CD4-positive, alpha-beta T cell (primary cell): ENCODE data around the gene RNF41. TPM values are rescaled to one million over a fixed set of nuclear protein-coding genes. Genes with fewer than 3 reads are reported as not detected.

Source experiments
- ATAC-seq: fragments of 200-7000 bp; cut with Tn5 transposase; one replicate; pipeline ENCODE4 v1.10.0; 2022; ENCODE audit warnings: mild to moderate bottlenecking; ENCODE audit not compliant: poor library complexity
- CTCF ChIA-PET: fragments of 350-600 bp; sonication (Branson Sonifier 250); formaldehyde crosslinking; loops from one replicate; lab custom pipeline; 2021; ENCODE audit warnings: antibody characterized with exemption, inconsistent platforms; lab: Charles Lee
- POLR2A ChIA-PET: fragments of 350-600 bp; sonication (Branson Sonifier 250); formaldehyde crosslinking; loops from one replicate; lab custom pipeline; 2021; ENCODE audit warnings: antibody characterized with exemption, inconsistent platforms; lab: Charles Lee
- DNase-seq, 14 experiments: peaks; one replicate each; pipeline ENCODE4 v3.0.0-alpha.2; 2013 to 2020; ENCODE audit warnings: mixed read lengths in 2 of 14
- H3K27ac ChIP-seq, 2 donors: one replicate each; pipeline versions ENCODE4 v1.5.1 to v1.7.0; 2013; ENCODE audit warnings: low read length in 2 of 2, low read depth in 1 of 2, mild to moderate bottlenecking in 1 of 2
- H3K27me3 ChIP-seq, 2 experiments: 1 replicate in 1 of 2; 2 replicates in 1 of 2; pipeline versions ENCODE4 v1.6.1 to v1.7.0; 2013; ENCODE audit warnings: low read length in 2 of 2, control low read depth in 1 of 2, mild to moderate bottlenecking in 1 of 2, moderate library complexity in 1 of 2; ENCODE audit not compliant: insufficient read depth in 2 of 2, control insufficient read depth in 1 of 2
- H3K36me3 ChIP-seq: one replicate; pipeline ENCODE4 v1.6.1; 2013; ENCODE audit warnings: low read length, control low read depth; ENCODE audit not compliant: insufficient read depth
- H3K4me1 ChIP-seq: one replicate; pipeline ENCODE4 v1.6.1; 2013; ENCODE audit warnings: low read length, control low read depth; ENCODE audit not compliant: insufficient read depth
- H3K4me3 ChIP-seq: one replicate; pipeline ENCODE4 v1.5.1; 2013; ENCODE audit warnings: mild to moderate bottlenecking, low read length, moderate library complexity
- H3K9me3 ChIP-seq, 2 experiments: 1 replicate in 1 of 2; 2 replicates in 1 of 2; pipeline versions ENCODE4 v1.6.1 to v1.7.0; 2013; ENCODE audit warnings: low read length in 2 of 2, mild to moderate bottlenecking in 2 of 2, control low read depth in 1 of 2, moderate library complexity in 1 of 2; ENCODE audit not compliant: control insufficient read depth in 1 of 2, insufficient read depth in 1 of 2
- H3K27ac Mint-ChIP-seq: one replicate; pipeline ENCODE4 v1.8.0; 2020; ENCODE audit warnings: mixed read lengths
- H3K27me3 Mint-ChIP-seq: one replicate; pipeline ENCODE4 v1.8.0; 2021; ENCODE audit warnings: mixed read lengths
- H3K36me3 Mint-ChIP-seq: one replicate; pipeline ENCODE4 v1.8.0; 2021; ENCODE audit warnings: low read depth, mixed read lengths
- H3K4me1 Mint-ChIP-seq: one replicate; pipeline ENCODE4 v1.8.0; 2021; ENCODE audit warnings: low read depth, mixed read lengths
- H3K4me3 Mint-ChIP-seq: one replicate; pipeline ENCODE4 v1.8.0; 2020; ENCODE audit warnings: mild to moderate bottlenecking, mixed read lengths
- H3K9me3 Mint-ChIP-seq: one replicate; pipeline ENCODE4 v1.8.0; 2020; ENCODE audit warnings: mixed read lengths
- CTCF ChIP-seq: fragments of 200-600 bp; IDR thresholded peaks from one replicate; pipeline ENCODE4 v1.8.0; 2022; ENCODE audit warnings: antibody characterized with exemption, mild to moderate bottlenecking
- intact Hi-C, 2 experiments: fragments of 100-400 bp; cut with DNase I in 1 of 2; cut with micrococcal nuclease in 1 of 2; formaldehyde crosslinking; loops; one replicate each; pipeline versions ENCODE4 v1.15.1 to v1.9.0; 2023 to 2025; cut with DNase I, micrococcal nuclease
- total RNA-seq, 174 experiments: library from RNA in 2 of 174; stranded (reverse) in 2 of 174; gene quantifications; one replicate each; pipeline ENCODE4 v1.2.3 and lab custom pipeline; 2021 to 2026

Gene RNF41
- total RNA-seq, 2 experiments from 2014 or later = 28.0 to 32.4 TPM

- ChIA-PET CTCF (interaction anchor here (1.9 kb wide), 1 partner anchor 10 kb away, joined by 4 read pairs; the partner anchor contains the start of gene ANKRD52), POLR2A (no interaction called here)
- Mint-ChIP-seq H3K9me3 (no peaks in the 10 kb centered on the region), H3K36me3 (peaks cover 74% of the 10 kb centered on the region), H3K4me1 (no peaks in the 10 kb centered on the region), H3K27me3 (no peaks in the 10 kb centered on the region), H3K4me3 (no peak overlapping the region), H3K27ac (no peak overlapping the region)
- DNase-seq (no peak), ATAC-seq (no peak)
- no peak for TF ChIP-seq CTCF
- H3K27me3 ChIP-seq = no peaks in the 10 kb centered on the region
- intact Hi-C loops = no loop called here
- H3K27ac ChIP-seq = no peak overlapping the region
- H3K9me3 ChIP-seq = no peaks in the 10 kb centered on the region
- H3K36me3 ChIP-seq = peaks cover 87% of the 10 kb centered on the region
- H3K4me1 ChIP-seq = no peaks in the 10 kb centered on the region
- H3K4me3 ChIP-seq = no peak overlapping the region
Measured at GRCh38 chr12:56248711-56249110, 27.0 kb upstream of the RNF41 start.

- H3K9me3 Mint-ChIP-seq = no peaks in the 10 kb centered on the region
- CTCF ChIA-PET = no interaction called here
- no peak overlapping the region for H3K27ac ChIP-seq
- no peaks in the 10 kb centered on the region for H3K9me3 ChIP-seq
- H3K4me3 Mint-ChIP-seq = no peak overlapping the region
- no peaks in the 10 kb centered on the region for H3K27me3 Mint-ChIP-seq
- ATAC-seq (no peak), DNase-seq (no peak)
- no peak for TF ChIP-seq CTCF
- no peaks in the 10 kb centered on the region for H3K4me1 Mint-ChIP-seq
- POLR2A ChIA-PET = no interaction called here
- no peak overlapping the region for H3K4me3 ChIP-seq
- no peak overlapping the region for H3K27ac Mint-ChIP-seq
- H3K36me3 ChIP-seq = peaks cover 87% of the 10 kb centered on the region
- H3K36me3 Mint-ChIP-seq = peaks cover 73% of the 10 kb centered on the region
- H3K27me3 ChIP-seq = no peaks in the 10 kb centered on the region
- intact Hi-C loops = no loop called here
- H3K4me1 ChIP-seq = no peaks in the 10 kb centered on the region
Measured at GRCh38 chr12:56247923-56248322, 26.2 kb upstream of the RNF41 start.

- ChIA-PET POLR2A (interaction anchor here (0.6 kb wide), 1 partner anchor 68 kb away, joined by 3 read pairs; no protein-coding TSS in a partner anchor), CTCF (no interaction called here)
- no peaks in the 10 kb centered on the region for H3K27me3 Mint-ChIP-seq
- H3K27ac ChIP-seq = no peak overlapping the region
- H3K4me1 ChIP-seq = no peaks in the 10 kb centered on the region
- DNase-seq = no peak
- H3K4me1 Mint-ChIP-seq = no peaks in the 10 kb centered on the region
- peaks cover 89% of the 10 kb centered on the region for H3K36me3 Mint-ChIP-seq
- H3K9me3 Mint-ChIP-seq = no peaks in the 10 kb centered on the region
- no peaks in the 10 kb centered on the region for H3K27me3 ChIP-seq
- H3K4me3 ChIP-seq = no peak overlapping the region
- intact Hi-C loops = no loop called here
- H3K4me3 Mint-ChIP-seq = no peak overlapping the region
- TF ChIP-seq CTCF = no peak
- no peak for ATAC-seq
- no peaks in the 10 kb centered on the region for H3K9me3 ChIP-seq
- H3K36me3 ChIP-seq = peaks cover 80% of the 10 kb centered on the region
- H3K27ac Mint-ChIP-seq = no peak overlapping the region
Measured at GRCh38 chr12:56244494-56244893, 22.8 kb upstream of the RNF41 start.
